GM23338 (cell line): ENCODE results near the gene CSF2. TPM values are rescaled to one million over a fixed set of nuclear protein-coding genes. Genes with fewer than 3 reads are reported as not detected.

Experiments
- ATAC-seq: fragments of 200-7000 bp; cut with Tn5 transposase; 3 replicates; pipeline ENCODE4 v1.9.1; 2020
- DNase-seq: peaks from one replicate; pipeline ENCODE4 v3.0.0-alpha.2; 2015; ENCODE audit warnings: low spot score
- H2AFZ ChIP-seq: fragments of 200-600 bp; sonication (generic); 2 replicates; pipeline ENCODE4 v1.8.0; 2016; ENCODE audit warnings: antibody characterized with exemption, mild to moderate bottlenecking, moderate library complexity
- H3F3A ChIP-seq: fragments of 200-600 bp; sonication (generic); replicated peaks from 2 replicates; pipeline ENCODE4 v1.8.0; 2017; ENCODE audit warnings: antibody characterized with exemption, mixed run types, low read depth
- H3K27ac ChIP-seq: fragments of 200-600 bp; sonication (generic); 2 replicates; pipeline ENCODE4 v1.6.1; 2016; ENCODE audit warnings: low read depth
- H3K27me3 ChIP-seq: fragments of 200-600 bp; sonication (generic); 2 replicates; pipeline ENCODE4 v1.8.0; 2016; ENCODE audit warnings: mild to moderate bottlenecking, mixed run types, moderate library complexity; ENCODE audit not compliant: insufficient read depth
- H3K36me3 ChIP-seq: fragments of 200-600 bp; sonication (generic); 2 replicates; pipeline ENCODE4 v1.8.0; 2016; ENCODE audit warnings: mild to moderate bottlenecking; ENCODE audit not compliant: insufficient read depth
- H3K4me1 ChIP-seq: fragments of 200-600 bp; sonication (generic); 2 replicates; pipeline ENCODE4 v1.8.0; 2016; ENCODE audit warnings: mild to moderate bottlenecking, moderate library complexity; ENCODE audit not compliant: insufficient read depth
- H3K4me2 ChIP-seq: fragments of 200-600 bp; sonication (generic); 2 replicates; pipeline ENCODE4 v1.7.1; 2017; ENCODE audit warnings: mixed run types
- H3K4me3 ChIP-seq: fragments of 200-600 bp; sonication (generic); 2 replicates; pipeline ENCODE4 v1.6.1; 2016; ENCODE audit warnings: mixed run types
- H3K79me2 ChIP-seq: fragments of 200-600 bp; sonication (generic); replicated peaks from 2 replicates; pipeline ENCODE4 v1.8.0; 2017; ENCODE audit warnings: mild to moderate bottlenecking; ENCODE audit not compliant: insufficient read depth
- H3K9me2 ChIP-seq: fragments of 200-600 bp; sonication (generic); 2 replicates; pipeline ENCODE4 v1.8.0; 2017; ENCODE audit not compliant: insufficient read depth
- H4K20me1 ChIP-seq: fragments of 200-600 bp; sonication (generic); replicated peaks from 2 replicates; pipeline ENCODE4 v1.8.0; 2017; ENCODE audit warnings: mild to moderate bottlenecking; ENCODE audit not compliant: insufficient read depth
- H3K27ac Mint-ChIP-seq: 2 replicates; pipeline ENCODE4 v1.8.0; 2020; ENCODE audit warnings: inconsistent platforms, mild to moderate bottlenecking, moderate library complexity, mixed read lengths
- H3K27me3 Mint-ChIP-seq: 3 replicates; pipeline ENCODE4 v1.8.0; 2022; ENCODE audit warnings: low read depth, mild to moderate bottlenecking, moderate library complexity, mixed read lengths, inconsistent platforms; ENCODE audit not compliant: insufficient read depth, poor library complexity
- H3K36me3 Mint-ChIP-seq: 3 replicates; pipeline ENCODE4 v1.8.0; 2021; ENCODE audit warnings: low read depth, mild to moderate bottlenecking, inconsistent platforms, moderate library complexity, mixed read lengths
- H3K4me1 Mint-ChIP-seq: 3 replicates; pipeline ENCODE4 v1.8.0; 2020; ENCODE audit warnings: mild to moderate bottlenecking, inconsistent platforms, mixed read lengths
- H3K4me3 Mint-ChIP-seq: 3 replicates; pipeline ENCODE4 v1.8.0; 2021; ENCODE audit warnings: moderate library complexity, mild to moderate bottlenecking, inconsistent platforms, mixed read lengths
- H3K9me3 Mint-ChIP-seq: 3 replicates; pipeline ENCODE4 v1.8.0; 2020; ENCODE audit warnings: moderate library complexity, mild to moderate bottlenecking, inconsistent platforms, mixed read lengths
- CREB1 ChIP-seq: fragments of 250-450 bp; sonication (Bioruptor Pico); IDR thresholded peaks from 2 replicates; pipeline ENCODE4 v1.5.0; 2020; ENCODE audit warnings: low read depth, mild to moderate bottlenecking, moderate library complexity
- CTCF ChIP-seq, 2 experiments: fragments of 200-600 bp in 1 of 2; sonication (generic) in 1 of 2; conservative IDR thresholded peaks; 2 replicates each; pipeline versions ENCODE4 v1.5.1 to v1.6.1; 2016 to 2017; ENCODE audit warnings: antibody characterized with exemption in 2 of 2, low read depth in 2 of 2, mild to moderate bottlenecking in 2 of 2, moderate library complexity in 1 of 2
- ETS1 ChIP-seq: IDR thresholded peaks from 2 replicates; pipeline ENCODE4 v1.6.1; 2016; ENCODE audit warnings: antibody characterized with exemption
- EZH2 ChIP-seq: fragments of 200-600 bp; sonication (generic); IDR thresholded peaks from one replicate; pipeline ENCODE4 v1.8.0; 2017; ENCODE audit warnings: antibody characterized with exemption, mild to moderate bottlenecking, low read depth; ENCODE audit not compliant: unreplicated experiment
- EZH2phosphoT487 ChIP-seq: fragments of 200-600 bp; sonication (generic); IDR thresholded peaks from one replicate; pipeline ENCODE4 v1.8.1; 2018; ENCODE audit warnings: antibody characterized with exemption; ENCODE audit not compliant: unreplicated experiment
- JUNB ChIP-seq: IDR thresholded peaks from one replicate; pipeline ENCODE4 v1.6.1; 2016; ENCODE audit warnings: antibody characterized with exemption; ENCODE audit not compliant: unreplicated experiment
- NANOG ChIP-seq: IDR thresholded peaks from 2 replicates; pipeline ENCODE4 v1.6.1; 2016; ENCODE audit warnings: antibody characterized with exemption, borderline replicate concordance
- POLR2AphosphoS5 ChIP-seq: IDR thresholded peaks from 2 replicates; pipeline ENCODE4 v1.6.1; 2016; ENCODE audit warnings: antibody characterized with exemption, low read depth
- ZNF114 ChIP-seq: fragments of 250-450 bp; sonication (Bioruptor Pico); IDR thresholded peaks from 2 replicates; pipeline ENCODE4 v1.5.0; 2020; ENCODE audit warnings: mild to moderate bottlenecking, moderate library complexity
- ZNF331 ChIP-seq: fragments of 250-450 bp; sonication (Bioruptor Pico); IDR thresholded peaks from 2 replicates; pipeline ENCODE4 v1.5.0; 2020; ENCODE audit warnings: low read depth, mild to moderate bottlenecking, moderate library complexity
- polyA plus RNA-seq: library from polyadenylated mRNA; unstranded; fragments of >200 nt; fragmentation: Nextera tagmentation; extraction: Ambion mirVana; gene quantifications from 2 replicates; pipeline ENCODE4 v1.2.1, GENCODE V29; 2016
- total RNA-seq: library from RNA; depleted of rRNA; stranded (reverse); fragments of >200 nt; shearing (Covaris generic); gene quantifications from 2 replicates; pipeline ENCODE4 v1.2.3, GENCODE V29; 2014
- TF ChIP-seq, protein P1 (sequence below): IDR thresholded peaks from one replicate; pipeline ENCODE4 v1.6.1; 2018; ENCODE audit warnings: antibody characterized with exemption; ENCODE audit not compliant: unreplicated experiment

CSF2 gene
- total and polyA plus RNA-seq, 2 experiments from 2014 or later: not detected

GRCh38 chr5:132085686-132086085 lies 12.1 kb downstream of the CSF2 start (continued):
- TF ChIP-seq, protein P1, sequence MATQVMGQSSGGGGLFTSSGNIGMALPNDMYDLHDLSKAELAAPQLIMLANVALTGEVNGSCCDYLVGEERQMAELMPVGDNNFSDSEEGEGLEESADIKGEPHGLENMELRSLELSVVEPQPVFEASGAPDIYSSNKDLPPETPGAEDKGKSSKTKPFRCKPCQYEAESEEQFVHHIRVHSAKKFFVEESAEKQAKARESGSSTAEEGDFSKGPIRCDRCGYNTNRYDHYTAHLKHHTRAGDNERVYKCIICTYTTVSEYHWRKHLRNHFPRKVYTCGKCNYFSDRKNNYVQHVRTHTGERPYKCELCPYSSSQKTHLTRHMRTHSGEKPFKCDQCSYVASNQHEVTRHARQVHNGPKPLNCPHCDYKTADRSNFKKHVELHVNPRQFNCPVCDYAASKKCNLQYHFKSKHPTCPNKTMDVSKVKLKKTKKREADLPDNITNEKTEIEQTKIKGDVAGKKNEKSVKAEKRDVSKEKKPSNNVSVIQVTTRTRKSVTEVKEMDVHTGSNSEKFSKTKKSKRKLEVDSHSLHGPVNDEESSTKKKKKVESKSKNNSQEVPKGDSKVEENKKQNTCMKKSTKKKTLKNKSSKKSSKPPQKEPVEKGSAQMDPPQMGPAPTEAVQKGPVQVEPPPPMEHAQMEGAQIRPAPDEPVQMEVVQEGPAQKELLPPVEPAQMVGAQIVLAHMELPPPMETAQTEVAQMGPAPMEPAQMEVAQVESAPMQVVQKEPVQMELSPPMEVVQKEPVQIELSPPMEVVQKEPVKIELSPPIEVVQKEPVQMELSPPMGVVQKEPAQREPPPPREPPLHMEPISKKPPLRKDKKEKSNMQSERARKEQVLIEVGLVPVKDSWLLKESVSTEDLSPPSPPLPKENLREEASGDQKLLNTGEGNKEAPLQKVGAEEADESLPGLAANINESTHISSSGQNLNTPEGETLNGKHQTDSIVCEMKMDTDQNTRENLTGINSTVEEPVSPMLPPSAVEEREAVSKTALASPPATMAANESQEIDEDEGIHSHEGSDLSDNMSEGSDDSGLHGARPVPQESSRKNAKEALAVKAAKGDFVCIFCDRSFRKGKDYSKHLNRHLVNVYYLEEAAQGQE: no peak
- TF ChIP-seq ETS1 (no peak), POLR2AphosphoS5 (no peak), EZH2 (no peak), CREB1 (CRISPR knock-in tag) (no peak), JUNB (no peak), EZH2phosphoT487 (no peak)

GRCh38 chr5:132086277-132086794 lies 12.7 kb downstream of the CSF2 start:
- no peaks in the 10 kb centered on the region for H3F3A ChIP-seq
- TF ChIP-seq ZNF331 (CRISPR knock-in tag): no peak
- TF ChIP-seq EZH2: no peak
- no peak for TF ChIP-seq EZH2phosphoT487
- no peak for TF ChIP-seq ETS1
- TF ChIP-seq CTCF (conservative IDR thresholded peaks at IDR 0.05; ENCODE audit: low read depth in 2 of 2): no peak
- TF ChIP-seq ZNF114: no peak
- TF ChIP-seq JUNB: no peak
- TF ChIP-seq CREB1 (CRISPR knock-in tag): no peak
- TF ChIP-seq NANOG: no peak
- TF ChIP-seq, protein P1: no peak

More at GRCh38 chr5:132086277-132086794, 12.7 kb downstream of the CSF2 start:
- Histone ChIP-seq H3K4me2 (no peak overlapping the region), H3K27me3 (no peaks in the 10 kb centered on the region), H3K9me2 (no peaks in the 10 kb centered on the region), H3K4me3 (no peak overlapping the region), H3K27ac (no peak overlapping the region), H3K79me2 (no peaks in the 10 kb centered on the region), H3K4me1 (no peaks in the 10 kb centered on the region), H2AFZ (no peak overlapping the region), H3K36me3 (no peaks in the 10 kb centered on the region), H4K20me1 (no peaks in the 10 kb centered on the region)
- no peak overlapping the region for H3K4me3 Mint-ChIP-seq
- ATAC-seq (no peak), DNase-seq (no peak)
- no peak overlapping the region for H3K27ac Mint-ChIP-seq
- H3K36me3 Mint-ChIP-seq: no peaks in the 10 kb centered on the region
- H3K4me1 Mint-ChIP-seq: no peaks in the 10 kb centered on the region
- no peaks in the 10 kb centered on the region; the same call in 2 of the 3 replicates for H3K9me3 Mint-ChIP-seq
- peaks cover 9% of the 10 kb centered on the region for H3K27me3 Mint-ChIP-seq
